GM12878 (cell line): ENCODE data around the gene PRRC2B. TPM values are rescaled to one million over a fixed set of nuclear protein-coding genes. Genes with fewer than 3 reads are reported as not detected.

Experiments used
- ATAC-seq: fragments of 200-7000 bp; cut with Tn5 transposase; 3 replicates; pipeline ENCODE4 v1.9.1; 2020; ENCODE audit warnings: mild to moderate bottlenecking, moderate library complexity
- BruUV-seq: library from RNA; stranded (reverse); fragments of 400-500 nt; replicated peaks from 2 replicates; lab custom pipeline; 2021; lab: Mats Ljungman, UMichigan
- CTCF ChIA-PET: fragments of 300-600 bp; sonication (Branson Sonifier 250); formaldehyde crosslinking; extraction: SDS; loops from one replicate; lab custom pipeline; 2021; ENCODE audit warnings: inconsistent platforms; lab: Yijun Ruan, JAX
- POLR2A ChIA-PET: fragments of 350-600 bp; formaldehyde crosslinking; extraction: SDS; loops from one replicate; lab custom pipeline; 2021; ENCODE audit warnings: inconsistent platforms; lab: Charles Lee
- RAD21 ChIA-PET: fragments of 300-600 bp; sonication (Branson Sonifier 250); formaldehyde crosslinking; loops from one replicate; lab custom pipeline; 2023; ENCODE audit warnings: antibody characterized with exemption; ENCODE audit not compliant: unreplicated experiment; lab: Charles Lee
- SMC1A ChIA-PET: fragments of 300-600 bp; sonication (Branson Sonifier 250); formaldehyde crosslinking; loops from one replicate; lab custom pipeline; 2023; ENCODE audit not compliant: unreplicated experiment, uncharacterized antibody; lab: Charles Lee
- DNase-seq: peaks from one replicate; pipeline ENCODE4 v3.0.0-alpha.2; 2011; ENCODE audit warnings: low read depth, low spot score
- FAIRE-seq: peaks from 3 replicates; lab custom pipeline; 2011; peaks lifted over from hg19 to GRCh38; lab: Jason Lieb, UNC
- H2AFZ ChIP-seq: 2 replicates; pipeline ENCODE4 v1.6.0; 2011; ENCODE audit warnings: low read depth, low read length, control low read depth; ENCODE audit not compliant: control insufficient read depth
- H3K27ac ChIP-seq: 2 replicates; pipeline ENCODE4 v1.5.1; 2011; ENCODE audit warnings: control low read depth; ENCODE audit not compliant: control insufficient read depth, insufficient read depth
- H3K27me3 ChIP-seq, 2 experiments: replicated peaks in 1 of 2; 2 replicates each; pipeline versions ENCODE4 v1.6.0 to v1.6.1; 2011; ENCODE audit warnings: low read length in 1 of 2; ENCODE audit not compliant: control insufficient read depth in 2 of 2, insufficient read depth in 2 of 2
- H3K36me3 ChIP-seq, 2 experiments: 2 replicates each; pipeline ENCODE4 v1.5.1; 2011; ENCODE audit warnings: low read length in 1 of 2; ENCODE audit not compliant: control insufficient read depth in 2 of 2, insufficient read depth in 2 of 2
- H3K4me1 ChIP-seq: 2 replicates; pipeline ENCODE4 v1.6.1; 2011; ENCODE audit warnings: mild to moderate bottlenecking, low read length, moderate library complexity, mixed read lengths; ENCODE audit not compliant: control insufficient read depth, insufficient read depth
- H3K4me2 ChIP-seq: 2 replicates; pipeline ENCODE4 v1.6.0; 2011; ENCODE audit warnings: control low read depth; ENCODE audit not compliant: control insufficient read depth, insufficient read depth
- H3K4me3 ChIP-seq: fragments of 200-600 bp; sonication (generic); 2 replicates; pipeline ENCODE4 v1.5.1; 2016
- H3K79me2 ChIP-seq: 2 replicates; pipeline ENCODE4 v1.6.0; 2011; ENCODE audit warnings: low read length; ENCODE audit not compliant: control insufficient read depth, insufficient read depth
- H3K9ac ChIP-seq: 2 replicates; pipeline ENCODE4 v1.8.0; 2011; ENCODE audit warnings: low read length, control low read depth, mixed read lengths; ENCODE audit not compliant: control insufficient read depth, insufficient read depth
- H3K9me3 ChIP-seq: replicated peaks from 3 replicates; pipeline ENCODE4 v1.5.1; 2011; ENCODE audit warnings: mild to moderate bottlenecking, low read length; ENCODE audit not compliant: control insufficient read depth, insufficient read depth
- H4K20me1 ChIP-seq: 2 replicates; pipeline ENCODE4 v1.6.0; 2011; ENCODE audit not compliant: control insufficient read depth, insufficient read depth
- ATF7 ChIP-seq: fragments of 450-650 bp; IDR thresholded peaks from 2 replicates; pipeline ENCODE4 v1.6.1; 2016; ENCODE audit warnings: low read depth, mild to moderate bottlenecking
- CHD2 ChIP-seq: IDR thresholded peaks from 2 replicates; pipeline ENCODE4 v1.6.1; 2011; ENCODE audit warnings: low read depth, low read length, improper control_type of control experiment, borderline replicate concordance
- DPF2 ChIP-seq: fragments of 450-650 bp; IDR thresholded peaks from 2 replicates; pipeline ENCODE4 v1.6.1; 2017; ENCODE audit warnings: mild to moderate bottlenecking
- MTA3 ChIP-seq: IDR thresholded peaks from 2 replicates; pipeline ENCODE4 v1.6.1; 2012; ENCODE audit warnings: low read length, inconsistent platforms, borderline replicate concordance
- RELB ChIP-seq: fragments of 450-650 bp; IDR thresholded peaks from 2 replicates; pipeline ENCODE4 v1.6.1; 2017; ENCODE audit warnings: low read depth, mild to moderate bottlenecking, moderate library complexity
- SMAD1 ChIP-seq: fragments of 450-650 bp; IDR thresholded peaks from 2 replicates; pipeline ENCODE4 v1.6.1; 2018; ENCODE audit warnings: mild to moderate bottlenecking, low read depth; ENCODE audit not compliant: partially characterized antibody
- SMC3 ChIP-seq: IDR thresholded peaks from 2 replicates; pipeline ENCODE4 v1.6.1; 2011; ENCODE audit warnings: low read length, improper control_type of control experiment, borderline replicate concordance
- STAT3 ChIP-seq: IDR thresholded peaks from 2 replicates; pipeline ENCODE4 v1.6.1; 2011; ENCODE audit warnings: low read depth, low read length, improper control_type of control experiment
- SUPT20H ChIP-seq: IDR thresholded peaks from 2 replicates; pipeline ENCODE4 v1.6.1; 2011; ENCODE audit warnings: low read depth, mild to moderate bottlenecking, low read length, moderate library complexity, borderline replicate concordance; ENCODE audit not compliant: control insufficient read depth
- ZNF207 ChIP-seq: fragments of 450-650 bp; IDR thresholded peaks from 2 replicates; pipeline ENCODE4 v1.6.1; 2014; ENCODE audit warnings: antibody characterized with exemption, mild to moderate bottlenecking, borderline replicate concordance
- WGBS: methylation state at CpG from one replicate; pipeline ENCODE4 v1.1.6; 2016; ENCODE audit warnings: low lambda C conversion rate; ENCODE audit not compliant: insufficient replicate concordance, insufficient coverage; ENCODE audit errors: missing lambda C conversion rate; 5-methylcytosine and 5-hydroxymethylcytosine counted together
- in situ Hi-C: fragments of 300-500 bp; cut with MboI; formaldehyde crosslinking; loops from 9 replicates; pipeline ENCODE4 v1.14.3; 2018; ENCODE audit warnings: mixed read lengths
- intact Hi-C: fragments of 100-400 bp; cut with micrococcal nuclease; formaldehyde crosslinking; loops from one replicate; pipeline ENCODE4 v1.14.2; 2022; ENCODE audit not compliant: unreplicated experiment
- polyA plus RNA-seq, 11 experiments: library from polyadenylated mRNA; depleted of rRNA in 4 of 11; unstranded in 6 of 11; stranded (reverse) in 5 of 11; fragments of >200 nt; fragmentation: Nextera tagmentation in 4 of 11; fragmentation: Illumina TruSeq in 1 of 11; extraction: Ambion mirVana in 4 of 11; extraction: Trizol in 1 of 11; gene quantifications; 1 replicate in 1 of 11; 2 replicates in 10 of 11; pipeline versions ENCODE4 v1.2.1 to v1.2.3, GENCODE V29; 2011 to 2016; ENCODE audit warnings: inconsistent platforms in 2 of 11, missing spikeins in 2 of 11, low read depth in 1 of 11
- total RNA-seq, 4 experiments: library from RNA; depleted of rRNA in 3 of 4; stranded (reverse); fragments of >200 nt in 3 of 4; fragmentation: Illumina TruSeq in 1 of 4; extraction: Trizol in 1 of 4; gene quantifications; 2 replicates each; pipeline versions ENCODE4 v1.2.1 to v1.2.3, GENCODE V29; 2013 to 2021
- TF ChIP-seq, protein P1 (sequence below): fragments of 450-650 bp; conservative IDR thresholded peaks from 2 replicates; pipeline ENCODE4 v1.6.1; 2017; ENCODE audit warnings: mild to moderate bottlenecking, moderate library complexity

Gene PRRC2B
- total and polyA plus RNA-seq, 10 of the 15 experiments (the other 5 are each of a cell fraction or from before 2014, with no cell fraction given): 0.84 to 155 (median 28.7) TPM

DNA sequence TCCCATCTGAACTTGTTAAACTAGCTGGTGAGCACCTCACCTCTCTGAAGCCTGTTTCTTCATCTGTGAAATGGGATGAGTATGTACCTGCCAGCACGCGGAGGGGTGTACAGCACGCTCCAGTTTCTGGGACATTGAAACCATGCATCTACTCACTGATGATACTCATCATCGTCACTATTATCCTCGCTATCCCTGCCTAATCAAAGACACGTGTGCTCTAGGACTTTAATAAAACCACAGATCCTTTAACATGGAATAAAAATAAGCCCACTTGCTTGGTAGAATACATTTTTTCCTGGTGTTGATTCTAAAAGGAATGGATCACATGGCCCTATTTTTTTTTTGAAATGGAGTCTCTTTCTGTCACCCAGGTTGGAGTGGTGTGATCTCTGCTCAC is 71.5 kb downstream of the PRRC2B start:
- DNase-seq: no peak
- H3K36me3 ChIP-seq: peaks cover 40 to 41% of the 10 kb centered on the region in 2 experiments
- H4K20me1 ChIP-seq: no peaks in the 10 kb centered on the region
- in situ Hi-C loops: no loop called here
- no peaks in the 10 kb centered on the region for H3K4me1 ChIP-seq
- ChIA-PET POLR2A (interaction anchor here (0.5 kb wide), 1 partner anchor 15 kb away, joined by 4 read pairs; no protein-coding TSS in a partner anchor), CTCF (interaction anchor here (1.0 kb wide), 1 partner anchor 8 kb away, joined by 3 read pairs; no protein-coding TSS in a partner anchor), SMC1A (no interaction called here), RAD21 (no interaction called here)
- no peak overlapping the region for H3K9ac ChIP-seq
- H3K9me3 ChIP-seq: no peaks in the 10 kb centered on the region
- H3K27ac ChIP-seq: no peak overlapping the region
- no peak overlapping the region for H3K4me3 ChIP-seq
- 95% methylated on average over 6 of the region's 6 CpGs for WGBS
- FAIRE-seq: no peak
- no TSS peak for BruUV-seq
- H2AFZ ChIP-seq: no peak overlapping the region
- H3K4me2 ChIP-seq: no peak overlapping the region
- intact Hi-C loops: no loop called here
- H3K27me3 ChIP-seq: no peaks in the 10 kb centered on the region
- ATAC-seq: no peak
- TF ChIP-seq SMC3 (no peak), ZNF207 (no peak), SMAD1 (no peak), CHD2 (no peak), DPF2 (no peak), ATF7 (no peak), MTA3 (no peak)
- no peaks in the 10 kb centered on the region; the same call in none of the 2 replicates for H3K79me2 ChIP-seq

- ATAC-seq: no peak
- BruUV-seq: no TSS peak
- POLR2A ChIA-PET: no interaction called here
- intact Hi-C loops (no loop called here), in situ Hi-C loops (no loop called here)
- Histone ChIP-seq H3K4me2 (no peak overlapping the region), H3K4me1 (no peaks in the 10 kb centered on the region), H3K79me2 (no peaks in the 10 kb centered on the region; the same call in none of the 2 replicates), H3K36me3 (peaks cover 37% of the 10 kb centered on the region in 2 experiments), H3K9ac (no peak overlapping the region), H3K9me3 (no peaks in the 10 kb centered on the region), H4K20me1 (no peaks in the 10 kb centered on the region), H3K27ac (no peak overlapping the region), H3K27me3 (no peaks in the 10 kb centered on the region), H3K4me3 (no peak overlapping the region), H2AFZ (no peak overlapping the region)
- WGBS: 95% methylated on average over 13 of the region's 13 CpGs
- DNase-seq: no peak
- RAD21 ChIA-PET: no interaction called here
- SMC1A ChIA-PET: interaction anchor here (1.2 kb wide), 1 partner anchor 12 kb away, joined by 4 read pairs; no protein-coding TSS in a partner anchor
- CTCF ChIA-PET: interaction anchor here (0.7 to 1.3 kb wide), 2 partner anchors 84 to 118 kb away, joined by 4 to 5 read pairs; no protein-coding TSS in a partner anchor
- no peak for FAIRE-seq
- TF ChIP-seq RELB (no peak), SUPT20H (no peak), STAT3 (no peak)
- TF ChIP-seq, protein P1, sequence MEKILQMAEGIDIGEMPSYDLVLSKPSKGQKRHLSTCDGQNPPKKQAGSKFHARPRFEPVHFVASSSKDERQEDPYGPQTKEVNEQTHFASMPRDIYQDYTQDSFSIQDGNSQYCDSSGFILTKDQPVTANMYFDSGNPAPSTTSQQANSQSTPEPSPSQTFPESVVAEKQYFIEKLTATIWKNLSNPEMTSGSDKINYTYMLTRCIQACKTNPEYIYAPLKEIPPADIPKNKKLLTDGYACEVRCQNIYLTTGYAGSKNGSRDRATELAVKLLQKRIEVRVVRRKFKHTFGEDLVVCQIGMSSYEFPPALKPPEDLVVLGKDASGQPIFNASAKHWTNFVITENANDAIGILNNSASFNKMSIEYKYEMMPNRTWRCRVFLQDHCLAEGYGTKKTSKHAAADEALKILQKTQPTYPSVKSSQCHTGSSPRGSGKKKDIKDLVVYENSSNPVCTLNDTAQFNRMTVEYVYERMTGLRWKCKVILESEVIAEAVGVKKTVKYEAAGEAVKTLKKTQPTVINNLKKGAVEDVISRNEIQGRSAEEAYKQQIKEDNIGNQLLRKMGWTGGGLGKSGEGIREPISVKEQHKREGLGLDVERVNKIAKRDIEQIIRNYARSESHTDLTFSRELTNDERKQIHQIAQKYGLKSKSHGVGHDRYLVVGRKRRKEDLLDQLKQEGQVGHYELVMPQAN: no peak
Measured at GRCh38 chr9:131467214-131467935, 73.5 kb downstream of the PRRC2B start.
